HG03097 (cell line): Measurements from ENCODE around the gene FKBP15.
"Not testable (repeated sequence)": the region's sequence is repeated elsewhere in the genome, so short reads cannot be mapped to it uniquely, and the experiment has no call there.

ENCODE experiments used
- ATAC-seq: cut with Tn5 transposase; IDR thresholded peaks from one replicate; pipeline ENCODE4 v1.9.1; 2021; ENCODE audit not compliant: unreplicated experiment, low FRiP score

FKBP15 gene

GRCh38 chr9:113221003-113221799 lies at the start of gene FKBP15, which contains the start of gene SLC31A1:
TSS of gene FKBP15 (minus strand) at chr9:113221277. CDS start at chr9:113221243, 34 bp downstream.
TSS of gene SLC31A1 (plus strand) at chr9:113221544. CDS start at chr9:113256149, 34,605 bp downstream.
- peak; percentile 82 for ATAC-seq

- no peak for ATAC-seq
These were observed 48.8 kb upstream of the FKBP15 start for GRCh38 chr9:113269871-113270270.

DNA sequence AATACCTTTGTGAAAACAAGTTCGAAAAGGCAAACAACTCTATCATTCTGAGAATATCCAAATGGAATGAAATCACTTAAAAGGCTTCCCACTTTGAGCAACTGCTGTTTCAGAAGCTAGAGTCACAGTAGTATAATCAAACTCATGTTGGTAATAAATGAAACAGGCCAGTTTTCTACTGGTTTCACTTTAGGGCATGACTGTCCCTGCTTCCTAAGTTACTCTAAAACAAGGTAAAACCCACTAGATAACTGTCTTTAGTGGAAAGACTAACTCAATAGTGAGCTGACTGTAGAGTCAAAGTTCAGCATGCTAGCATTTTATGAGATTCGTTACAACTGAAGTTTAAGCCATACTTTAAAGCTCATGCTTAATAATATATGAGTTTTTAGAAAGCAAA lies 48.3 kb upstream of the FKBP15 start:
- ATAC-seq, result no peak

- no peak for ATAC-seq
These were observed 47.0 kb upstream of the FKBP15 start for GRCh38 chr9:113267911-113268566.

DNA sequence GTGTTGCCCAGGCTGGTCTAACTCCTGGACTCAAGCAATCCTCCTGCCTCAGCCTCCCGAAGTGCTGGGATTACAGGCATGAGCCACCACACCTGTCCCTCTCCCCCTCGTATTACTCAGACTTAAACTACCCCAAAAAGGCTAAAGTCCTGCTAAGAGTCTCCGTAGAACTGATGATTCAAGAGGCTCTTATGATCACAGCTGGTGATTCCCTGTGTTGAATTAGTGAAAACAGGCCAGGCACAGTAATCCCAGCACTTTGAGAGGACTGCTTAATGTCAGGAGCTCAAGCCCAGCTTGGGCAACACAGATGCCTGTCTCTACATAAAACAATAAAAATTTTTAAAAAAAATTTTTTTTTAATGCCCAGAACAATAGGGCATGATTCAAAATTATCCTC lies 45.1 kb upstream of the FKBP15 start:
- ATAC-seq, result no peak

DNA sequence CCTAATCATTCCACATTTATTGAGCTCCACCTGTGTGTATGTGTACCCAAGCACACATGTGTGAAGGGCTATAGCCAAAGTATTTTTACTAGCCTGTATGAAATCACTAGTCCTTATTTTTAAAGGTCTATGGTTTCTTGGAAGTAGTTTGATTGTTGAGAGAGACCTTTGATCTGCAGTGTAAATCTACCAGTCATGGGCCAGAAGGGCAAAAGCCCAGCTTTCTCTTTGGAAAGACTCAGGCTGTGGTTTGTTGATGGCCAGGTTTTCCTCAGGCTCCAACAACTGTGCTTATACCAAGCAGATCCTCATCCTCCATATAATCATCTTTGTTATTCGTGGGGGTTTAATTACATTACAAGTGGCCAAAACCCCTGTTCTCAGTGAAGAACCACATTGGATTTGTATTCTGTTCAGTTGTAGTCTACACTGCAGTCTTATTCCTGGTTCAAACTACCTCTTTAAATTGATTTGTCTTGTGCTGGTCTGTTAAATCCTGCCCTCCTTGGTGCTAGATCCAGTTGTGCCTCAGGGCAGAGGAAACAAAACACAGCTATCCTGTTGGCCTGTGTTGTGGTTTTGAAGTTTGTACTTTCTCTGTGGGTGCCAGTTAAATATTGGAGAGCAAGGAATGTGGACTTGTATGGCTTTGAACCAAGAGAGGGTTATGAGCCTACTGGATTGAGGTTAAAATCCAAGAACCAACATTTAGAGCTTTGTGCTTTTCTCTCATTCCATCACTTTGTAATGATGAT lies 41.0 kb upstream of the FKBP15 start:
- no peak for ATAC-seq

DNA sequence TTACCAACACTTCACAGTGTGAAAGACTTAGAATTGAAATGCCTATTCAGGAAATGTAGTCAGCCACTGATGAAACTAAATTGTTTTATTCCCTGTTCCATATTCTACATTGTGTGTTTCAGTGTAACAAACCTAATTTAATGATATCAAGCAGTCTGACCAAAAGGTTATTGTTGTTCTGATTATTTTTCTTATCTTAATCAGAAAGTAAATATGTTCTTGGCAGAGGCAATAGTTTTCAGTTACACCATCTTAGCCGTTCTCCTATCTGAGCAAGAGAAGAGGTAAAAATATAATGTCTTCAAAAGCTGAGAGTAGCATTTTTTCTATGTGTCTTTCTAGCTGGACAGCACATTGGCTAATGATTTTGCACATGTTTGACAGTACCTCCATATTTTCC lies 37.2 kb upstream of the FKBP15 start:
- ATAC-seq, result no peak

GRCh38 chr9:113257863-113258262 lies 36.8 kb upstream of the FKBP15 start:
- ATAC-seq, result no peak

- no peak for ATAC-seq
These were observed 34.4 kb upstream of the FKBP15 start for GRCh38 chr9:113255438-113255837.

DNA sequence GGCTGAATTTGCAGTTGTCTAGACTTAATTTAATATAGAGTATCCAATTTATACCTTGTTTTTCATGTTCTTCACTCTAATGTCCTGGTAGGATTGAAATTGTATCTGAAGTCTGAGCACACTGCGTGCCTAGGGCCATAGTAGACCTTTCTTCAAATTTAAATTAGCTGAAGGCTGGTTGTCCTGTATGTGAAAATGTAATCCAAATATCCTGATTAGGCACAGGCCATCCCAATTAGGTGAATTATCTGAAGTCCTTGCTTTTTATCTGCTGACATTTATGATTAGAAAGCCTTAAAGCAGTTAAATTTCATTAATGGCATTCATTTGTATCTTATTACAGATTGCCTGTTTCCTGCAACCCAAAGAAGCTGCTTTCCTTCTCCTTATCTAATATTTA lies 33.9 kb upstream of the FKBP15 start:
- ATAC-seq, result no peak

- no peak for ATAC-seq
These were observed 29.7 kb upstream of the FKBP15 start for GRCh38 chr9:113250807-113251206.

GRCh38 chr9:113249661-113250060 lies 28.6 kb upstream of the FKBP15 start:
- not testable (repeated sequence) for ATAC-seq

GRCh38 chr9:113247640-113248039 lies 26.6 kb upstream of the FKBP15 start:
- no peak for ATAC-seq

DNA sequence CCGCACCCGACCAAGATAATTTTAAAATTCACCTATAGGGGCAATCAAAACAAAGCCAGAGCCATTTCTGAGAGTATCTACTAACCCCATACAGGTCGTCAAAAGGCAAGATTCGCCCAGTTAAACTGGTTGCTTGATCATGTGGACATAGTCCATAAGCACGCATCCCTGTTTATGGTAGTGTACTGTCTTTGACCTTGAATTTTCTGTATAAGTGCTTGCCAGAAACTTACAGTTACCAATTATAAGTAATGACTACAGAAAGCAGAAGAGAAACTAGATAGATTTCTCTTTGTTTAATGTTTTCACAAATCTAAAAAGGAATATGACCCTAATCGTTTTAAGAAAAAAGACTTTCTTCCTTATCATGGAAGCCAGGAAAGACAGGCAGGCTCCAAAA lies 25.9 kb upstream of the FKBP15 start:
- ATAC-seq, result no peak

- no peak for ATAC-seq
These were observed 24.8 kb upstream of the FKBP15 start for GRCh38 chr9:113245894-113246293.

DNA sequence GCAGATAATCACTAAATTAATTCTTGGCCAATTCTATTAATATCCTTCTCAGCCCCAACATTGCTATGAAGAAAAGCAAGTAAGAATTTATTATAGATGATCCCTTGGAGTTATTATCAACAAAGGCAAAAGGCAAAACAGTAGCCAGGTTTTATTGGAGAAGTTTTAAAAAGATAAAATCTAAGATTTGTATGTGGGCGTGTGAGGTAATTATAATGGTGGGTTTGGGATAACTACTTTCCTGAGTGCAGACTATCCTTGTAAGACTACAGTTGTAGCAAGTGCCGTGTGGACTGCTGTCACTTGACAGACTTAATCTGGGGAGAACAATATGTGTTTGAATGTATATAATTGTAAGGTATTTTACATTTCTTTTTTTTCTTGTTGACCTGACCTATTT lies 23.5 kb upstream of the FKBP15 start:
- no peak for ATAC-seq

DNA sequence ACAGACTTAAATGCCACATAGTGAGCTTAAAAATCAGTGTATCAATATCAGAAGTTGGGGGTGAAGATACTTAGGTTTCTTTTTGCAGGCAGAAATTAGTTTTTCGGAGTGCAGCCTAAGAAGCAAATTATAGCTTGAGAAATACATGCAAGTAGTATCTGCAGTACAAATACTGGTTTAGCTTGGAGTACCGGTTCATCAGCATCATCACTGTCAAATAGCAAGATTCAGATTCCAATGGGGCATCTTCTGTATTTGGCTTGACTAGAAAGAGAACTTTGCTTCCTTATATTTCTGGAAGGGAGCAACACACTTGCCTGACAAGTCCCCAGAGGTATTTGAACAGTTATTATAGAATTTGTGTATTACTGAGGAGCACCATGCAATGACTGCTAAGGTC lies 20.1 kb upstream of the FKBP15 start:
- no peak for ATAC-seq

DNA sequence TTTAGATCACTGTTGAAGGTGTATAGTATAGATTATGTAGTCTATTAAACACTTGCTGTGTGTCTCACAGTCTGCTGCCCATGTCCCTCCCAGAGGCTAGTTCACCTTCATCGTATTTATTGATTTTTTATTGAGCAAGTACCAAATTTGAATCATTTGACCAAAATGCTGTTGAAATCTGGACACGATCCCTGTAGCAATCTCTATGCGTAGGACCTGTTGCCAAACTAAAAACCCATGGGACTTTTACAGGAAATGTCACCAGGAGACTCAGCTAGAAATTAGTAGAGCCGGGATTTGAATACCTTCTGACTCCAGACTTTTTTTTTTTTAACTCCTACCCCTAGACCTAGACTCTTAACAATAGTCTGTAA lies 17.8 kb upstream of the FKBP15 start:
- ATAC-seq, result no peak

DNA sequence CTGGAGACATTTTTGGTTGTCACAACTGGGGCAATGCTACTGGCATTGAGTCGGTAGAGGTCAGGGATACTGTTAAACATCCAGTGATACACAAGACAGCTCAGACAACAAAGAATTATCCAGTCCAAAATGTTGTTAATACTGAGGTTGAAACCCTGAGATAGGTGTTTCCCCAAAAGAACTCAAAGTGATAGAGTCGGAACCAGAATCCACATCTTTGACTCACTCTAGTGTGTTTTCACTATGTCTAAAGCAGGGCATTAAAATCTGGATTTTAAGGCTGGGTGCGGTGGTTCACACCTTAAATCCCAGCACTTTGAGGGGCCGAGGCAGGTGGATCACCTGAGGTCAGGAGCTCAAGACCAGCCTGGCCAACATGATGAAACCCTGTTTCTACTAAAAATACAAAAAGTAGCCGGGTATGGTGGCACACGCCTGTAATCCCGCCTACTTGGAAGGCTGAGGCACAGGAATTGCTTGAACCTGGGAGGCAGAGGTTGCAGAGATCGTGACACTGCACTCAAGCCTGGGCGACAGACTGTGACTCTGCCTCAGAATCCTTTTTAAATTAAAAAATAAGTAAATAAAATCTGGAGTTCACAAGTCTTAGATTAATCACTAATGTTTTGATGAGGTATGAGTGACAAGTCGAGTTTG lies 17.3 kb upstream of the FKBP15 start:
- no peak for ATAC-seq

DNA sequence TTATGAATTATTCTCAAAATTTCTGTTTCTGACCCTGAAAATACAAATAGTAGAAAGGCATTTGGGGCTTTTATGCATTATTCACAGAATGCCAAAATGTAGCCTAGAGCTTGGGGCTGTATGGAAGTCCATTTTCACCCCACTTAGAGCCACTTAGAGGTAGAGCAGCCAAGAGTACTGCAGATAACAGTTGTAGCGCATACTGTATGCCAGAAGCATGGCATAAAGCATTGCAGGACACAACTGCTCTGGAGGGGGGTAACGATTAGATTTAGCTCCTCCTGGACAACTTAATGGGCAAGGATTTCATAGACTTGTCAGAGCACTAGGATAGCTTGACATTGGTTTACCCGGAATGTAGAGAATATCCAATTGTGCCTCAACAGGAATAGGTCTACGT lies 15.9 kb upstream of the FKBP15 start:
- ATAC-seq, result no peak

DNA sequence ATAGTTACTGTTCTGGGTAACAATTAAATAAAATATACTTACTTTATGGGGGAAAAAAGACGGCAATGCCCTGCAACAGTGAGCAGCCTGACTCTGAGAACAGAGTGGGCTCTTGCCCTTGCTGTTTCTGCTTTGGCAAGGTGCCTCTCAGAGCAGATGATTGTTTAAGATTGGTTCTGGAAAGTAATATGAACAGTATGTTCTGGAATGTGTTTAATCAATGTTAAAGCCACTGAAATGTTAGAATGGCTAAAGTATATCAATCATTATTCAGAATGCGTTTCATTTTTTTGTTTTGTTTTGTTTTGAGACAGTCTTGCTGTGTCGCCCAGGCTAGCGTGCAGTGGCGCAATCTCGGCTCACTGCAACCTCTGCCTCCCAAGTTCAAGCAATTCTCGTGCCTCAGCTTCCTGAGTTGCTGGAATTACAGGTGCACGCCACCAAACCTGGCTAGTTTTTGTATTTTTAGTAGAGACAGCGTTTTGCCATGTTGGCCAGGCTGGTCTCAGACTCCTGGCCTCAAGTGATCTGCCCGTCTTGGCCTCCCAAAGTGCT lies 14.7 kb upstream of the FKBP15 start:
- ATAC-seq, result not testable (repeated sequence)
